HG03135 (cell line): ENCODE data around the gene MRGPRE.

ENCODE experiments used
- ATAC-seq: cut with Tn5 transposase; IDR thresholded peaks from one replicate; pipeline ENCODE4 v1.9.1; 2021; ENCODE audit warnings: mild to moderate bottlenecking, moderate library complexity; ENCODE audit not compliant: unreplicated experiment

Gene MRGPRE

GRCh38 chr11:3197044-3197695, 35.0 kb downstream of the MRGPRE start:
- no peak for ATAC-seq

GRCh38 chr11:3196161-3197043, 35.8 kb downstream of the MRGPRE start:
- no peak for ATAC-seq

GRCh38 chr11:3195251-3196160, 36.7 kb downstream of the MRGPRE start:
- ATAC-seq, result no peak

GRCh38 chr11:3194016-3194816, 38.0 kb downstream of the MRGPRE start:
- ATAC-seq, result no peak

- no peak for ATAC-seq
Measured at GRCh38 chr11:3193373-3194015, 38.7 kb downstream of the MRGPRE start.

- ATAC-seq, result no peak
Measured at GRCh38 chr11:3192511-3193372, 39.5 kb downstream of the MRGPRE start.

- no peak for ATAC-seq
Measured at GRCh38 chr11:3191586-3192324, 40.5 kb downstream of the MRGPRE start.

GRCh38 chr11:3190600-3190999, 41.6 kb downstream of the MRGPRE start:
- ATAC-seq, result no peak

GRCh38 chr11:3189886-3190583, 42.2 kb downstream of the MRGPRE start:
- ATAC-seq, result no peak

GRCh38 chr11:3189196-3189843, 42.9 kb downstream of the MRGPRE start:
- ATAC-seq, result no peak

GRCh38 chr11:3188496-3189195, 43.6 kb downstream of the MRGPRE start:
- ATAC-seq, result no peak

GRCh38 chr11:3186166-3186953, 45.9 kb downstream of the MRGPRE start:
- ATAC-seq, result no peak

GRCh38 chr11:3184732-3185347, 47.4 kb downstream of the MRGPRE start:
- no peak for ATAC-seq

- ATAC-seq, result no peak
Measured at GRCh38 chr11:3183523-3183922, 48.7 kb downstream of the MRGPRE start.

GRCh38 chr11:3182462-3182852, 49.8 kb downstream of the MRGPRE start:
- ATAC-seq, result no peak
